ENCODE measurements around the gene ADGRV1.

The ADGRV1 gene

DNA sequence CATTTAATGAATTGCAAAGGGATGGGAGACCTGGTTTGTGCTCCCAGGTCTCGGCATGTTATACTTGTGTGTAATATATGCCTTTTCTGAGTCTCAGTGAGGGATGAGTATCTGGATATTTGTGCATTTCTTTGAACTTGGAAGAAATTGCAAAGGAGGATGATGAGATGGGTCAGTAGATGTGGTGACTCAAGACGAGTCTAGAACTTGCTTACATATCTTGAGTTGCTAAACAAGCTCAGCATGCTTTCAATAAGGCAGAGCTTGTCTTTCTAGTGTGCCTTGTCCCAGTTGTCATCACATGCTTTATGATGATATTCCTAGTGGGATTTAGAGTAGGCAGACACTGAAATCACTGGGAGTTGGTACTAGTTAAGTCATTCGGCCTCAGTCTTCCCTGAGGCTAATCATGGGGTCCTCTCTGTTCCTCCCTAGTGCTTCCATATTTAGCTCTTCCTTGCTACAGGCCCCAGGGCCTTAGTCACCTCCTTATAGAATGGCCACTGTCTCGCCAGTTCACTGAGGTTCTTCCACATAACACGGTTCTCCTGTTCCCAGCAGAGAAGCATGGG is 602.2 kb downstream of the ADGRV1 start:
- no peak for DNase-seq (ENCODE audit: low read depth in 3 of 3)

- peak; percentile 40 to 62 (median 41) for DNase-seq (ENCODE audit: low read depth in 3 of 3)
Observed at GRCh38 chr5:91162534-91163381, 604.2 kb downstream of the ADGRV1 start.

DNA sequence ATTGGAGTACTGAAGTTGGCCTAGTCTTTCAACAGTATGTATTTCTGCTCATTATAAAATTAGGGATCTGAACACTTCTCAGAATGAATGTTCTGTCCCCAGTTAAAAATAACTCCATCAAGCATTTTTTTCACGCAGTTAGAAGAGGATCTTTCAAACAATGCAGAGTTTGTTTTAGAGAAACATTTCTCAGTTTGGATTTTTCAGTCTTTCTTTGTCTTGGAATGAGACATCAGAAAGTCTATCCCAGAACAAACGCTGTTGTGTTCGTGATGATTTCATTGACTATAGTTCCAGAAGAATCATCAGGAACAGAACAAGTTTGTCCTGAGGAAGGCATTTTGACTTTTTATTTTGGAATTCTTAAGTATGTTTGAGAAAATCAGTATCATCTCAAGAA is 605.8 kb downstream of the ADGRV1 start:
- no peak for DNase-seq (ENCODE audit: low read depth in 3 of 3)

DNA sequence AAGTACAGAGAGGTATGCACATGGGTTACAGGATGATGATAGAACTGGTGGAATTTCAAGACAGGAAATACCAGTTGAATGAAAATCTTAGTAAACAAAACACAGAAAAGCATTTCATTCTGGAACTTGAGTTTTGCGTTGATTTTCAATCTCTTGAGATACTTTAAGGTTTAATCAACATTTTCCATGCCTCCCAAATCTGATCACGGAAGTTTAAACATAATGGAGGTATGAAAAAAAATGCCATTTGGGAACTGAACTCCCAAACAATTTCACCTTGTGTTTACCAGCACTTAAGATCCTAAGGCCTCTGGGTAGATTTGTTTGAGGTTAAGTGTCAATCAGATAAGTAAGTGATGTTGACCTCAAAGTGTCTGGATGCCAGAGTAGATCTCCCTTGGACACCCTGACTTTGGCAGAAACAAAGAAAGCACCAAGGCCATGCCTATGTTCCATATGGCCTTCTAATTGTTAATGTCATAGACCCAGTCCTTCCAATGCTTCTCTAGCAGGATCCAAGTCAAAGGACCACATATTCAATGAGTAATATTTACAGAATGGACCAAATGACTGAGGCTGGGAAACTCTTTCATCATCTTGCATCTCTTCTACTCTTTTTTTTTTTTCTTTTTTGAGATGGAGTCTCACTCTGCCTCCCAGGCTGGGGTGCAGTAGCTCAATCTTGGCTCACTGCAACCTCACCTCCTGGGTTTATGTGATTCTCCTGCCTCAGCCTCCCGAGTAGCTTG is 607.6 kb downstream of the ADGRV1 start:
- DNase-seq (ENCODE audit: low read depth in 3 of 3), result no peak

DNA sequence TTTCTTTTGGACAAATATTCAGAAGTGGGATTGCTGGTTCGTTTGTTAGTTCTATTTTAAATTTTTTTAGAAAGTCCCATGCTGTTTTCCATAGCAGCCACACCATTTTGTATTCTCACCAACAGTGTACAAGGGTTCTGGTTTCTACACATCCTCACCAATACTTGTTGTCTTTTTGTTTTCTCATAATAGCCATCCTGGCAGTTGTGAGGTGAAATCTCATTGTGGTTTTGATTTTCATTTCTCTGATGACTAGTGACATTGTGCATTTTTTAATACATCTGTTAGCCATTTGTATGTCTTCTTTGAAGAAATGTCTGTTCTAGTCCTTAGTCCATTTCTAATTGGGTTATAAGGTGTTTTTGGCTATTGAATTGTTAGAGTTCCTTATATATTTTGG is 610.3 kb downstream of the ADGRV1 start:
- DNase-seq (ENCODE audit: low read depth in 3 of 3), result no peak

GRCh38 chr5:91170266-91170665 is 611.7 kb downstream of the ADGRV1 start:
- no peak for DNase-seq (ENCODE audit: low read depth in 3 of 3)

- no peak for DNase-seq (ENCODE audit: low read depth in 3 of 3)
Observed at GRCh38 chr5:91171322-91171721, 612.7 kb downstream of the ADGRV1 start.

DNA sequence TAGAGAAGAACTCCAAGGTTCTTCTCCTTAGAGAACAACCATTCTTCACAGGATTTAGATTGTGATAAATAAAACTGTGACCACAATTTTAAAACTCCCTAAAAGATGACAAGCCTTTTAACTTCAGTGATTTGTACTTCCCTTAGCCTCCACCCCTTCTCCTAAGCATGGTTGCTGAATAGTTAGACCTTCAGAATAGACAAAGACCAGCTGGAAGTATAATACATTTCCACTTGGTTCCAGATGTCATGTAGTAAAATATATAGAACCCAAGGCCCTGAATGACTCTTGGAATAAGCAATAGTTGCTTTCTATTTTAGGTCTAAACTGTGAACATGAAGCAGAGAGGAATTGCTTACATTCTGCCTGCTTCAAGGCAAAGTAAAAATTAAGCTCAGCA is 615.8 kb downstream of the ADGRV1 start:
- DNase-seq (ENCODE audit: low read depth in 3 of 3), result no peak

DNA sequence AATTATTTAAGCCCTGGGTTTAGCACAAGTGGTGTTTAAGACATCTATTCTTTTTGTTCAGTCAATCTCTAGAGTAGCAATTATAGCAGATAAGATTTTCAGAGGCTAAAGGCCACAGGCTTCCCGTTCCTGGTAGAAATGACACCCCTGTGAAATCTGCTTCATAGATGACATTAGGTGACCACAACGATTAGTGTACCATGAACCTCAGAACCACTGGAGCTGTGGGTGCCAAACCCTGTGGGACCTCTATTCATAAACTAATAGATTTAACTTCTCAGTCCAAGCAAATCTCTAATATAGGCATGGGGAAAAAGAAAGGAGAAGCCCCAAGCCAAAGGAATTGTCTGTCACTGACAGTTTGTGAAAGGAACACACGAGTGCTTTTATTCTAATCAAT is 617.1 kb downstream of the ADGRV1 start:
- DNase-seq (ENCODE audit: low read depth in 3 of 3), result no peak

GRCh38 chr5:91176288-91177016 is 617.9 kb downstream of the ADGRV1 start:
- DNase-seq (ENCODE audit: low read depth in 3 of 3), result no peak

GRCh38 chr5:91177085-91177484 is 618.5 kb downstream of the ADGRV1 start:
- no peak for DNase-seq (ENCODE audit: low read depth in 3 of 3)

DNA sequence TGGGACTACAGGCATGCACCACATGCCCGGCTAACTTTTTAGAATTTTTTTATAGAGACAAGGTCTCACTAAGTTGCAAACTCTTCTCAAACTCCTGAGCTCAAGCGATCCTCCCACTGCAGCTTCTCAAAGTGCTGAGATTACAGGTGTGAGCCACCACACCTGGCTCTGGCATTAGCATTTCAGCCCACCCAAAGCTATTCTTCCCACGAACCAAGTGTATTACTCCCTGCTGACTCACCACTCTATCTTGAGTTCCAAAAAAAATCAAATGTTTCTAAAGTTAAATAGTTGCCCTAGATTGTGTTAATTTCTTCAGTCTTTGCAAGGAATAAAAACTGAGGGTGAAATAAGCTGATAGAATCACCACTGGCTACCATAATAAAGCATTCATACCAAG is 619.0 kb downstream of the ADGRV1 start:
- no peak for DNase-seq (ENCODE audit: low read depth in 3 of 3)

DNA sequence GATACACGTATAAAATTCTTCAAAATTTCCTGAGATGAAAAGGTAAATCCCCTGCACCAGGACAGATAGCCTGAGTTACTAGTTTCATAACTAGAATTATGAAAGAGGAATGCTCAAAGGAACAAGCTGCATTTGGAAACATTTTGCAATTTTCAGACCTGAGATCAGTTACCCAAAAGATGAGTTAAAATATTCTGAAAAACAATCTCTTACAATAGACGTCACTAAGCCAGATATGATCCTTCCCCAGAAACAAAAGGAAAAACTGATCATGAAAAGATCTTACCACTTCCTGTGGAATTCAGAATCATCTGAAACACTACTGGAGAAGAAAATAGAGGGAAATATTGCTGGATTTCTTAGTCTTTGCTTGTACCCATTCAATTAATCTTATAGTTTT is 619.9 kb downstream of the ADGRV1 start:
- DNase-seq (ENCODE audit: low read depth in 3 of 3), result no peak

DNA sequence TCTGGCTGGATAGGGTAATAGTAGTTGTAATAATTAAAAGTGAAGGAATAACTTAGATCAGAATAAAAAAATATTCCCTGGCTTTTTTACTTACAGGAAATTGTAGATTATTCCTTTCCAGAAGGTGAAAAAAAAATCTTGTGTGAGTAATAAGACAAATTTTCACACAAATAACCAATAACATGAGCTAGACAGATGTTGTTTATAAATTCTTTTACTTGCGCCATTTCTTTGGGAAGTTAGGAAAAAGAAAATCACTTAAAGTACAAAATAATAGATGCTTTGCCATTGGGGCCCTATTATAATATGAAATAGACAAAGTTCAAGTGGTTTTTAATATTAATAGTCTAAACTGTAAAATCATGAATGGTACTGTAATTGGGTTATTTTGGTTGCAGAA is 620.4 kb downstream of the ADGRV1 start:
- DNase-seq (ENCODE audit: low read depth in 3 of 3), result no peak

DNA sequence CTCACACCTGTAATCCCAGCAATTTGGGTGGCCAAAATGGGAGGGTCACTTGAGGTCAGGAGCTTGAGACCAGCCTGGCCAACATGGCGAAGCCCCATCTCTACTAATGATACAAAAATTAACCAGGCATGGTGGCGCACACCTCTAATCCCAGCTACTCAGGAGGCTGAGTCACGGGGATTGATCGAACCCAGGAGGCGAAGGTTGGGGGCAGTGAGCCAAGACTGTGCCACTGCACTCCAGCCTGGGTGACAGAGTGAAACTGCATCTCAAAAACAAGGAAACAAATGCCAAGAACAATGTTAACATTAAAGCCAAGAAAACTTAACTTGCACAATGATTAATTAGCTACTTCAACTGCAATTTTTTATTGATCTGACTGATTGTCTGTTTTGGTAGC is 621.9 kb downstream of the ADGRV1 start:
- no peak for DNase-seq (ENCODE audit: low read depth in 3 of 3)

GRCh38 chr5:91182763-91183162 is 624.2 kb downstream of the ADGRV1 start:
- no peak for DNase-seq (ENCODE audit: low read depth in 3 of 3)

- DNase-seq (ENCODE audit: low read depth in 3 of 3), result no peak
Observed at GRCh38 chr5:91183743-91184142, 625.1 kb downstream of the ADGRV1 start.

GRCh38 chr5:91186101-91186500 is 627.5 kb downstream of the ADGRV1 start:
- no peak for DNase-seq (ENCODE audit: low read depth in 3 of 3)

DNA sequence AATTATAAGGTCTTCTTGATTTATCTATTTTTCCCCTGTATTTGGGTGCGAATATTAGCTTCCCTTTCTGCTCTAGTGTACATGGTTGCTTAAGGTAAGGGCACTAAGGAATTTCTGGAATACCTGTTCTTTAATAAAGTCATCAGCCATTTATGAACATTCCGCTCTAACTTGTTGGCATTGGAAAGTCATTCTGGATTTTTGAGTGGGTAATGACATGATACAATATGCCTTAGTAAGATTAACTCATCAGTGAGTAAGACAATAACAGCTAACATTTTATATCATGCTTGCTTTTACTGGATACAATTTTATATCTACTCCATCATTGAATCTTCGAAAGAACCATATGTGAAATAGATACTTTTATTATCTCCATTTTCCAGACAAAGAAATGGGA is 628.4 kb downstream of the ADGRV1 start:
- DNase-seq (ENCODE audit: low read depth in 3 of 3), result no peak

DNA sequence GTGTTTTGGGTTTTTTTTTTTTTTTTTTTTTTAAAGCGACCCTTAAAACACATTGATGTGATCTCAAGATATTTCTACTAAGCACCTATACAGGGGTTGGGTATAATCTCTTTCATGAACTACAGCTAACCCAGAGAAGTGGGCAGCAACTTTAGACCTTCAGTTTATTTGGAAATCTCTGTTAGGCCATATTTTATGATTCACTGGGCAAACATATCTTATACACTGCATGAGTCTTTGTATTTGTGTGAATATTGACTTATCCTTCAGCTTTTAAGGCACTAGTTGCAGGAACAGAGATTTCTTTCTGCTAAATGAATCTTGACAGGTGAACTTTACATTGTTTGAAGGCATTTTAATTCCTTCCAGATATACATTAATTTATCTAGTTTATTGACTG is 630.2 kb downstream of the ADGRV1 start:
- DNase-seq (ENCODE audit: low read depth in 3 of 3), result no peak

GRCh38 chr5:91189480-91190313 is 631.1 kb downstream of the ADGRV1 start:
- DNase-seq (ENCODE audit: low read depth in 3 of 3), result no peak
